Epithelial cell of proximal tubule (primary cell): ENCODE measurements around the gene LRRC32. TPM values are rescaled to one million over a fixed set of nuclear protein-coding genes. Genes with fewer than 3 reads are reported as not detected.

Experiments used
- DNase-seq: peaks from one replicate; pipeline ENCODE4 v3.0.0-alpha.2; 2011; ENCODE audit warnings: low read depth
- H3K4me3 ChIP-seq: 2 replicates; pipeline ENCODE4 v1.5.1; 2011; ENCODE audit warnings: low read depth, mild to moderate bottlenecking, low read length
- CTCF ChIP-seq: conservative IDR thresholded peaks from 2 replicates; pipeline ENCODE4 v1.5.1; 2012; ENCODE audit warnings: low read depth, mild to moderate bottlenecking, low read length
- total RNA-seq: library from RNA; depleted of rRNA; stranded (reverse); fragments of >200 nt; gene quantifications from 2 replicates; pipeline ENCODE4 v1.2.3, GENCODE V29; 2015

Gene LRRC32
- total RNA-seq, 1 donor from 2014 or later = 0.29 TPM

- H3K4me3 ChIP-seq = no peak overlapping the region
- DNase-seq = no peak
- no peak for TF ChIP-seq CTCF
Measured at GRCh38 chr11:76658651-76659650, 11.6 kb downstream of the LRRC32 start.

GRCh38 chr11:76658231-76658630 lies 12.3 kb downstream of the LRRC32 start:
- no peak for TF ChIP-seq CTCF
- no peak overlapping the region for H3K4me3 ChIP-seq
- DNase-seq = no peak

GRCh38 chr11:76657187-76658170 lies 13.1 kb downstream of the LRRC32 start:
- H3K4me3 ChIP-seq = no peak overlapping the region
- TF ChIP-seq CTCF = no peak
- DNase-seq = no peak

- no peak overlapping the region for H3K4me3 ChIP-seq
- DNase-seq = no peak
- no peak for TF ChIP-seq CTCF
Measured at GRCh38 chr11:76656571-76657081, 13.9 kb downstream of the LRRC32 start.

- no peak for DNase-seq
- no peak overlapping the region for H3K4me3 ChIP-seq
- no peak for TF ChIP-seq CTCF
Measured at GRCh38 chr11:76656050-76656531, 14.5 kb downstream of the LRRC32 start.

GRCh38 chr11:76655501-76656049 lies 15.0 kb downstream of the LRRC32 start:
- no peak overlapping the region for H3K4me3 ChIP-seq
- DNase-seq = no peak
- TF ChIP-seq CTCF = no peak
